ENCODE measurements around the gene COL23A1. TPM values are rescaled to one million over a fixed set of nuclear protein-coding genes. Genes with fewer than 3 reads are reported as not detected.

COL23A1 gene
- total RNA-seq, 1 experiment from 2014 or later: not detected

DNA sequence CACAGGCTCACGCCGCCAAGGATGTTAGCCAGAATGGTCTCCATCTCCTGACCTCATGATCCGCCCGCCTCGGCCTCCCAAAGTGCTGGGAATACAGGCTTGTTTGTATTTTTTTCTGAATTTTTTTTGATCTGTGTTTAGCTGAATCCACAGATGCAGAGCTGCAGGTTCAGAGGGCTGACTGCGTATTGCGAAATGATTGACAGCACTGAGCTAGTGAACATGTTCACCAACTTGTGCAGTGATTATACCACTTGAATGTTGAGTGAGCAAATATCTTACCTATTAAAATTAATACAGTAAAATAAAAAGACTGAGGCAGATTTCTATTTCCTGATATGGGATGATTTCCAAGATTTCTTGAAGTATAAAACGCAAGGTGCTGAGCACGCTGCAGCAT is 234.5 kb downstream of the COL23A1 start:
- intact Hi-C loops (cut with micrococcal nuclease): no loop called here
- no peaks in the 10 kb centered on the region for H4K20me1 ChIP-seq (ENCODE audit: low read length)
- ATAC-seq: no peak
- no peak overlapping the region for H3K4me2 ChIP-seq (ENCODE audit: low read length)
- no TSS peak for BruUV-seq (replicated peaks)
- ChIA-PET CTCF (no interaction called here), POLR2A (ENCODE audit: unreplicated experiment) (no interaction called here)
- no peak overlapping the region for H3K4me3 ChIP-seq (ENCODE audit: low read length)
- TF ChIP-seq EZH2 (IDR thresholded peaks at IDR 0.05; ENCODE audit: low read length, unreplicated experiment) (no peak), EZH2phosphoT487 (IDR thresholded peaks at IDR 0.05; ENCODE audit: borderline replicate concordance, low read length) (no peak)
- TF ChIP-seq, protein P1, sequence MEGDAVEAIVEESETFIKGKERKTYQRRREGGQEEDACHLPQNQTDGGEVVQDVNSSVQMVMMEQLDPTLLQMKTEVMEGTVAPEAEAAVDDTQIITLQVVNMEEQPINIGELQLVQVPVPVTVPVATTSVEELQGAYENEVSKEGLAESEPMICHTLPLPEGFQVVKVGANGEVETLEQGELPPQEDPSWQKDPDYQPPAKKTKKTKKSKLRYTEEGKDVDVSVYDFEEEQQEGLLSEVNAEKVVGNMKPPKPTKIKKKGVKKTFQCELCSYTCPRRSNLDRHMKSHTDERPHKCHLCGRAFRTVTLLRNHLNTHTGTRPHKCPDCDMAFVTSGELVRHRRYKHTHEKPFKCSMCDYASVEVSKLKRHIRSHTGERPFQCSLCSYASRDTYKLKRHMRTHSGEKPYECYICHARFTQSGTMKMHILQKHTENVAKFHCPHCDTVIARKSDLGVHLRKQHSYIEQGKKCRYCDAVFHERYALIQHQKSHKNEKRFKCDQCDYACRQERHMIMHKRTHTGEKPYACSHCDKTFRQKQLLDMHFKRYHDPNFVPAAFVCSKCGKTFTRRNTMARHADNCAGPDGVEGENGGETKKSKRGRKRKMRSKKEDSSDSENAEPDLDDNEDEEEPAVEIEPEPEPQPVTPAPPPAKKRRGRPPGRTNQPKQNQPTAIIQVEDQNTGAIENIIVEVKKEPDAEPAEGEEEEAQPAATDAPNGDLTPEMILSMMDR (conservative IDR thresholded peaks at IDR 0.05; ENCODE audit: low read depth, low read length): no peak
- no peaks in the 10 kb centered on the region for H3K36me3 ChIP-seq (ENCODE audit: low read depth, low read length)
- H3K4me1 ChIP-seq (ENCODE audit: insufficient read depth, low read length): no peaks in the 10 kb centered on the region; the same call in 1 of the 2 replicates
- DNase-seq: no peak
- H3F3A ChIP-seq (ENCODE audit: low read length, unreplicated experiment): peaks cover 6% of the 10 kb centered on the region
- H3K27me3 ChIP-seq (ENCODE audit: low read length): peaks cover 42% of the 10 kb centered on the region
- no peaks in the 10 kb centered on the region for H3K9me3 ChIP-seq (ENCODE audit: low read length)
- H2AFZ ChIP-seq (ENCODE audit: low read length): no peak overlapping the region
- no peak overlapping the region for H3K27ac ChIP-seq (ENCODE audit: low read length)
- no peak overlapping the region for H3K9ac ChIP-seq (ENCODE audit: low read length)
- no peaks in the 10 kb centered on the region for H3K79me2 ChIP-seq (ENCODE audit: low read length)
- no peaks in the 10 kb centered on the region for H3K9me2 ChIP-seq (replicated peaks; ENCODE audit: low read length)

DNA sequence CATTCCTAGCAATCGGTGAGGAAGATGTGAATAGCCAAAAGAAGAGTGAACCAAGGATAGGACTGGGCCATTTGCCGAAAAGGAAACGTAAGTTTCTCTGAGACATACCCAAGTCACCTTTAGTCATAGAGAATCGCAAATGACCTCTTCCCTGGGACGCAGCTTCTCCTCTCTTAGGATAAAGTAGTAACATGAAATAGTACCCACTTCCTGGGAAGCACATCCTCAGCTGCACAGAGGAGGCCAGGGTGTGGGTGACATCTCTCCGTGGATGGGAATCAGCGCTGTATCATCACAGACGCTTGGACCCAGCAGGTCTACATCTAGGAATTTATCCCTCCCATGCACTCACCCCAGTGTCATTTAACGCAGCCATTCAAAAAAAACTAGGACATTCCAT is 236.7 kb downstream of the COL23A1 start:
- Histone ChIP-seq H3K4me2 (ENCODE audit: low read length) (no peak overlapping the region), H2AFZ (ENCODE audit: low read length) (no peak overlapping the region), H3K27me3 (ENCODE audit: low read length) (peaks cover 26% of the 10 kb centered on the region), H3K9me3 (ENCODE audit: low read length) (no peaks in the 10 kb centered on the region), H3K9ac (ENCODE audit: low read length) (no peak overlapping the region), H3K9me2 (replicated peaks; ENCODE audit: low read length) (no peaks in the 10 kb centered on the region), H3K27ac (ENCODE audit: low read length) (no peak overlapping the region), H3K4me1 (ENCODE audit: insufficient read depth, low read length) (no peaks in the 10 kb centered on the region; the same call in 1 of the 2 replicates), H4K20me1 (ENCODE audit: low read length) (no peaks in the 10 kb centered on the region), H3F3A (ENCODE audit: low read length, unreplicated experiment) (peaks cover 6% of the 10 kb centered on the region), H3K4me3 (ENCODE audit: low read length) (no peak overlapping the region), H3K79me2 (ENCODE audit: low read length) (no peaks in the 10 kb centered on the region), H3K36me3 (ENCODE audit: low read depth, low read length) (no peaks in the 10 kb centered on the region)
- TF ChIP-seq EZH2 (IDR thresholded peaks at IDR 0.05; ENCODE audit: low read length, unreplicated experiment): no peak
- TF ChIP-seq EZH2phosphoT487 (IDR thresholded peaks at IDR 0.05; ENCODE audit: borderline replicate concordance, low read length): no peak
- TF ChIP-seq, protein P1 (conservative IDR thresholded peaks at IDR 0.05; ENCODE audit: low read depth, low read length): no peak
- ChIA-PET POLR2A (ENCODE audit: unreplicated experiment) (no interaction called here), CTCF (no interaction called here)
- intact Hi-C loops (cut with micrococcal nuclease): no loop called here
- ATAC-seq: no peak
- BruUV-seq (replicated peaks): no TSS peak
- DNase-seq: peak; percentile 44

DNA sequence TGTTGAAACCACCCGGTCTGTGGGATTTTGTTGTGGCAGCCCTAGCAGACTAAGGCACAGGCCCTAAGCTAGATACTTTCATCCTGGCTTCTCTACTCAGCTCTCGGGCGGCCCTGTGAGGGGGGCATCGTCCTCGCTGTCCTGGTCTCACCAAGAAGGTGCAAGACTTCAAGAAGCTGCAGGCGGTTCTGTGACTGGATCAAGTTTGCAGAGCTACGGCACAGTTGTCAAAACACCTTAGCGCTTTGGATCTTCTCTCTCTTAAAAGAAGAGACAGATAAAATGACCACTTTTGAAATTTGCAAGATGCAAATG is 238.2 kb downstream of the COL23A1 start:
- ChIA-PET POLR2A (ENCODE audit: unreplicated experiment) (no interaction called here), CTCF (no interaction called here)
- Histone ChIP-seq H3K4me3 (ENCODE audit: low read length) (no peak overlapping the region), H3F3A (ENCODE audit: low read length, unreplicated experiment) (no peaks in the 10 kb centered on the region), H3K79me2 (ENCODE audit: low read length) (no peaks in the 10 kb centered on the region), H3K36me3 (ENCODE audit: low read depth, low read length) (no peaks in the 10 kb centered on the region), H3K9me2 (replicated peaks; ENCODE audit: low read length) (no peaks in the 10 kb centered on the region), H3K9me3 (ENCODE audit: low read length) (no peaks in the 10 kb centered on the region), H2AFZ (ENCODE audit: low read length) (no peak overlapping the region), H4K20me1 (ENCODE audit: low read length) (no peaks in the 10 kb centered on the region), H3K27me3 (ENCODE audit: low read length) (peaks cover 21% of the 10 kb centered on the region), H3K4me1 (ENCODE audit: insufficient read depth, low read length) (no peaks in the 10 kb centered on the region; the same call in 1 of the 2 replicates), H3K27ac (ENCODE audit: low read length) (no peak overlapping the region), H3K4me2 (ENCODE audit: low read length) (no peak overlapping the region), H3K9ac (ENCODE audit: low read length) (no peak overlapping the region)
- no peak for ATAC-seq
- no peak for DNase-seq
- intact Hi-C loops (cut with micrococcal nuclease): no loop called here
- no TSS peak for BruUV-seq (replicated peaks)
- TF ChIP-seq EZH2 (IDR thresholded peaks at IDR 0.05; ENCODE audit: low read length, unreplicated experiment) (no peak), EZH2phosphoT487 (IDR thresholded peaks at IDR 0.05; ENCODE audit: borderline replicate concordance, low read length) (no peak)
- TF ChIP-seq, protein P1 (conservative IDR thresholded peaks at IDR 0.05; ENCODE audit: low read depth, low read length): no peak

Data from PC-3 (cell line).